GM19372 (cell line): Measurements from ENCODE around the gene NPFF.
"Not testable (repeated sequence)": the region's sequence is repeated elsewhere in the genome, so short reads cannot be mapped to it uniquely, and the experiment has no call there.

ENCODE experiments used
- ATAC-seq: cut with Tn5 transposase; IDR thresholded peaks from one replicate; pipeline ENCODE4 v1.9.1; 2021; ENCODE audit warnings: mild to moderate bottlenecking, low read depth, moderate library complexity; ENCODE audit not compliant: unreplicated experiment

The NPFF gene

GRCh38 chr12:53506881-53507602, at the start of gene NPFF:
Gene NPFF (minus strand): TSS chr12:53507484. CDS start chr12:53507474, 10 bp downstream.
- no peak for ATAC-seq

- ATAC-seq = no peak
Observed at GRCh38 chr12:53552361-53553327, 45.4 kb upstream of the NPFF start.

DNA sequence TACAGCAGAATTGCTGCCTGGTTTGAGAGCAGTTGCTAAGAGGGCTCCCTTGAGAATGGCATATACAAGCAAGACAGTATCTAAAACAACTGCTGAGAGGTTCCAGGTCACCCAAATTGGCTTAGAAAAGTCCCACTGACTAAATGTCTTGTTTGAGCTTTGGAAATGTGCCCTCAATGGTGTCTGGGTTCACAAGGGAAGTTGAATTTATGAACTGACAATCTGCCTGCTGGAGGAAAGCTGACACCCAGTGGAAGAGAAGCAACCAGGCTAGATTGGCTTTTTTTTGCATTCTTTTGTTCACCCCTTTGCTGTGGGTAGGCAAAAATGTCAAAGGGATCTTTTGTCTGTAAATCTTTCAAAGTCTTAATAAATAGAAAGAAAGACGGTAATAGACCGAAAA, 44.6 kb upstream of the NPFF start:
- ATAC-seq = no peak

DNA sequence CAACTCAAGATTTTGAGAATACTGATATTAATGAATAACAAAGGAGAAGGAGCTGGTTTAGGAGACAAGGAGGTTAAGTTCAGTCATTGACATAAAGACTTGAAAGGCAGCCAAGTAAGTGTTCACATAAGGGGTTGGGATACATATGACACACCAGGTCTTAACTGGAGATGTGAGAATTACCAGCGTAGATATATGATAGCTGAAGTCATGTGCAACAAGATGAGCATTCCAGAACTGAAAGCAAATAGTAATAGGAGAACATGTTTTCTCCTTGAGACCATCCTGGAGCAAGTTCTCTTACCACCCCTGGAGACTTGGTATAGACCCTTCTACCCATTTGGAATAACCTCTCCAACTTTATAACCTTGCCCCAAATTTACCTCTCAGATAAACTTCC, 43.3 kb upstream of the NPFF start:
- no peak for ATAC-seq

DNA sequence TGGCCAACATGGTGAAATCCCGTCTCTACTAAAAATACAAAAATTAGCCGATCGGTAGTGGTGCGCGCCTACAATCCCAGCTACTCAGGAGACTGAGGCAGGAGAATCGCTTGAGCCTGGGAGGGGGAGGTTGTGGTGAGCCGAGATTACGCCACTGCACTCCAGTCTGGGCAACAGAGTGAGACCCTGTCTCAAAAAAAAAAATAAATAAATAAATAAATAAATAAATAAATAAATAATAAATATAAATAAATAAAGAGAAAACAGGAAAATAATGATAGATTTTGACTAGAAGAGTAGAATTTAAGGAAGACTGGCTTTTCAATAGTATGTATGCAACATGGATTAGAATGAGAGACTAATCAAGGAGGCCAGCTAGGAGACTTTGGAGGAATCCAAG, 42.8 kb upstream of the NPFF start:
- ATAC-seq = not testable (repeated sequence)

GRCh38 chr12:53548354-53548753, 41.1 kb upstream of the NPFF start:
- ATAC-seq = not testable (repeated sequence)

- ATAC-seq = peak; percentile 51
Observed at GRCh38 chr12:53543539-53543938, 36.3 kb upstream of the NPFF start.

GRCh38 chr12:53539526-53539925, 32.2 kb upstream of the NPFF start:
- no peak for ATAC-seq

DNA sequence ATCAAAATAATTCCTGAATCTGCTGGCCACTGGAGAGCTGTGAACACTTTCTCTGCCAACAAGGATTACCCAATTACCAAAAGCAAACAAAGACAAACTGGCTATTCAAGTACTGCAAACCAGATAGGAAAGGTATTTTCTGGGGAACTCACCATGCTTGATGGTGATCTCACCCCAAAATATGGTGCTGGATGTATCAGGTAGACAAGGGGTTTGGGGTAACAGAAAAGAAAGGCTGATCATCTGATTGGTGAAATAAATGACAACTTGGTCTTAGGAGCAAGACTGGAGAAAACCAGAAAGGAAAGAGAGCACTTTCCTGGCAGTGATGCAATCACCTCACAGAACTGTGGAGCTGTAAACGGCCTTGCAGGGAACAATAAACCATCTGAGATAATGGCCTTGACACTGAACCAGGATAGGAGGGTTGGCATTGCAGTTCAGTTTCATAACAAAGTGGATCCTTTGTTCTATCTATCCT, 31.0 kb upstream of the NPFF start:
- no peak for ATAC-seq

DNA sequence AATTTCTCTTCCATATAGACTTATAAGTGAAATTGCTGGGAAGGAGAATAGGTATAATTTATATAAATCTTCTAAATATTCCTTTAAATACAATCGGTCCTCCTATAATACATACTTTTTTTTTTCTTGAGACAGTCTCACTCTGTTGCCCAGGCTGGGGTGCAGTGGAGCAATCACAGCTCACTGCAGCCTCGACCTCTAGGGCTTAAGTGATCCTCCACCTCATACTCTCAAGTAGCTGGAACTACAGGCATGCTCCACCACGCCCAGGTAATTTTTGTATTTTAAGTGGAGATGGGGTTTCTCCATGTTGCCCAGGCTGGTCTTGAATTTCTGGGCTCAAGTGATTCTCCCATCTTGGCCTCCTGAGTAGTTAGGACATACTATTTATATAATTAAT, 29.7 kb upstream of the NPFF start:
- no peak for ATAC-seq

DNA sequence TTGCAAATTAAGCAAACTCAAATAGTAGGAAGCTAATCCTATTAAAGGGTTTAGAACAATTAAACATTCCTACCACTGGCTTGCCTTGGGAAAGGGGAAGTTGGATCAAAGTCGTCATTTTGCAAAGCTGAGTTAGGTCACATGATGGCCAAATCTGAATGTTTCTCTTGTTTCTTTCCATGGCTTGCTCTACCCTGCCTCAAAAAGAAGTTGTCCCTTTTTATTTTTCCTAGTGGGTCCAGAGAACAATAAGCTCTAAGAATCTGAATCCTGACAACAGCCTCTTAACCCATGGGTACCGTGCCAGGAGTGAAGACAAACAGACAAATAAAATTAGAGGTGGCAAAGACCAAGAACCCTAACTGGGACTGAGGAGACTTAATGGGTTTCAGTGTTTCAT, 26.2 kb upstream of the NPFF start:
- no peak for ATAC-seq

DNA sequence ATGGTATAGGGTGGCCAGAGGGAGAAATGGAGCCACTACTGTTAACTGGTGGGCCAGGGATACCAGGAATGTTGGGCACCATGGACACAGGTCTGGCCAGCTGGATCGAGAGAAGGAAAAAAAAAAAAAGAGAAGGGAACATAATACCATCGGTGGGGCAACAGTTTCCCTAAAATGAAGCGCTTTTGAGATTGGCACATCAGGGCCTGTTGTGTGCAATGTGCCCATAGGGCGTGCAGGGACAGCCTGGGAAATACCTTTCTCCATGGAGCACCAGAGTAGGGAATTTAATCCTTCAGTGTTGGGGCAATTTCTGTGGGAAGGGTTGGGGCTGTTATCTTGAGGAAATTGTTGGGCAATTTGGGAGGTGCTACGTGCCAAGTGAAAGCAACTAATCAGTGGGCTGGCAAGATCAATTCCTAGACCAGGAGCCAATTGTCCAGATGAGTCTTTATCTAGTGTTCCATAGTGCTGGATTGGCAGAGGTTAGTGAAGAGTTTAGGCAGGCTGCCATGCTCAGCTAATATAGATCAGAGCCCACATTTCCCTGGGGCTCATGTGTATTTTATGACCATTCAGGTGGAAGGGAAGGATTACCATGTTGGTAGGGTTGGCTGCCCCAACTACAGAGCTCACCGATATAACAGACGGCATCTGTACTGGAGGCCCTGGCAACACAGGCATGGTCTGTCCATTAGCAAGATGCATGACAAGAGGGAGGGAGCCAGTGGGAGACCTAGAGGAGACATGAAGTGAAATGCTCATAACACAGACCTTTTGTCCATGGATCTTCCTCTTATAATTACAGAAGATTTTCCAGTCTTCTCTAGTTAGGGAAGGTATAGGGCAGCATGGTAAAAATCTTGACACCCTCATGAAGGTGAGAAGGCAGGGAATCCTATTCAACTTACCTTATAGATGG, 25.5 kb upstream of the NPFF start:
- ATAC-seq = no peak

GRCh38 chr12:53532021-53532420, 24.7 kb upstream of the NPFF start:
- no peak for ATAC-seq

GRCh38 chr12:53530920-53531319, 23.6 kb upstream of the NPFF start:
- ATAC-seq = no peak

- no peak for ATAC-seq
Observed at GRCh38 chr12:53530061-53530460, 22.8 kb upstream of the NPFF start.

DNA sequence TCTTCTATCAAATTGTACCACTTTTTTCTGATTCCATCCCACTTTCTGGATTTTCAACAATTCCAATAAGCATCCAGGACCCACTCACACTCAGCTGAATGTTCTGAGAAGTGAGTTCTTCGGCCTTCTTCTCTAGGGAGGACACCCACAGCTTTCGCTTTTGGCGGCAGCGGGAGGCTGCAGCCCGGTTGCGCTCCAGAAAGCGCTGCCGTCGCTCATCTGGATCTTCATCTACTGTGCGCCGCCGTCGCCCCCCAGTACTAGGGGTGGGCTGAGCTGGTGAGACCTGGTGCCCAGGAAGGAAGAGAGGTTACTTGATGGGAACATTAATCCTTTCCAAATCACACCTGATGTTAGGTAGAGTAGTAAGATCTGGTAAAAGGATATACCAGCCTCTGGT, 17.2 kb upstream of the NPFF start:
- no peak for ATAC-seq

- ATAC-seq = no peak
Observed at GRCh38 chr12:53523131-53523530, 15.8 kb upstream of the NPFF start.

GRCh38 chr12:53518381-53518780, 11.1 kb upstream of the NPFF start:
- ATAC-seq = no peak

GRCh38 chr12:53516758-53517455, 9.6 kb upstream of the NPFF start:
- ATAC-seq = no peak

DNA sequence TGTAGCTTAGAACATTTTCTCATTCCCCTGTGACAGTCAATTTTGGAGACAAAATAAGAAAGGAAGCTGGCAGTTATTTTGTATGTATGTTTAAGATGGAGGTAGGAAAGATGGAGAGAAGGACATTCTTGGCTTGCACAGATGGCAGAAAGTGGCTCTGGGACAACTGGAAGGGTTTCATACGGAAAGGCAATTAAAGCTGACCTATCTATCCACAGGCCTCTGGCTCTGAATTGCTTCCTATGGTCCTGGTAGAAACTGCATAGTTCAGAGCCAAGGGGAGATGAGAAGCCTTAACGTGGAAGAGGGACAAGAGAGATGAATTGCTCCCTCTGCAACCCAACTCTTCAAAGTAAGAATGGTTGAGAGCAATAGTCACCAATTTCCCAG, 8.0 kb upstream of the NPFF start:
- ATAC-seq = no peak
